Measurements from ENCODE around the gene SMAD6. TPM values are rescaled to one million over a fixed set of nuclear protein-coding genes. Genes with fewer than 3 reads are reported as not detected.

SMAD6 gene
- total RNA-seq, 1 donor from 2014 or later: 8.9 TPM

DNA sequence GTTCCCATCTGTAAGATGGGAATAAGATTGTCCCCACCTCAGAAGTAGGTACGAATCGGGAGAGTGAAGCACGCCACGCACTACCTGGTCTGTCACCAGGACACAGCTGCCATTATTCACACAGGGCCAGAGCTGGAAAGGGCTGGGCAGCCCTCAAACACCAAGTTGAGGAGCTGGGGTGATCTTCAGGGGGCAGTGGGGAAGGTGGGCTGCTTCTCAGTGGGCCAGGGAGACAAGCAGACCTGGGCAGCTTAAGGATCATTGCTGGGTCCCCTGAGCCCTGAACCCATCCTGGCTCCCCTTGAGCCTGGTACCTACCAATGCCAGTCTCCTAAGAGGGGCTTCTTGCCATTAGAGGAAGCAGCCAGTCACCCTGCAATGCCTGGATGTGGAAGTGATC lies 82.1 kb downstream of the SMAD6 start:
- Histone ChIP-seq H3K4me1 (ENCODE audit: control insufficient read depth in 3 of 3, insufficient read depth in 3 of 3, low read length in 3 of 3) (no peaks in the 10 kb centered on the region), H3K9ac (ENCODE audit: low read depth in 1 of 3, low read length in 3 of 3) (no peak overlapping the region), H3K27ac (ENCODE audit: low read depth, low read length) (no peak overlapping the region), H3K4me3 (ENCODE audit: low read length in 3 of 3) (no peak overlapping the region), H3K9me3 (ENCODE audit: control insufficient read depth in 3 of 3, low read length in 3 of 3) (no peaks in the 10 kb centered on the region), H3K27me3 (ENCODE audit: control insufficient read depth in 3 of 3, insufficient read depth in 3 of 3, low read length in 3 of 3) (no peaks in the 10 kb centered on the region), H3K36me3 (ENCODE audit: control insufficient read depth in 3 of 3, insufficient read depth in 3 of 3, low read length in 3 of 3) (peaks cover 0 to 2% (median 0%) of the 10 kb centered on the region in 3 donors)

DNA sequence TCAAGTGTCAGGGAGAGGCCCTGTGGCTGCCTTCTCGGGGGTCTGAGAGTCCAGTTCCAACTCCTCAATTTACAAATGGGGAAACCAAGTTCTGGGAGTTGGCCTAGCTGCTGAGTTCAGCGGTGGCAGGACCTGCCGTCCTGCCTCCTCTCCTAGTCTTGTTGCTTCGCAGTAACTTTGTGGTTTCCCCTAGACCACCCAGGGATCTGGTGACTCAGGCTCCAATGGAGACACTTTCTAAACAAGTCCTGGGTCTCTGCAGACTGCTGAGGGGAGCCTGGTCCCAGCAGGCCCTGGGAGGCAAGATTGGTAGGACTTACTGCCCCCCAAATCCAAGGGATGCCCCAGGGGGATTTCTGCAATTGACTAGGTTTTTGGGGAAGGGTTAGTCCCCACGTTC lies 83.6 kb downstream of the SMAD6 start:
- Histone ChIP-seq H3K27me3 (ENCODE audit: control insufficient read depth in 3 of 3, insufficient read depth in 3 of 3, low read length in 3 of 3) (no peaks in the 10 kb centered on the region), H3K27ac (ENCODE audit: low read depth, low read length) (no peak overlapping the region), H3K4me3 (ENCODE audit: low read length in 3 of 3) (no peak overlapping the region), H3K9ac (ENCODE audit: low read depth in 1 of 3, low read length in 3 of 3) (no peak overlapping the region), H3K9me3 (ENCODE audit: control insufficient read depth in 3 of 3, low read length in 3 of 3) (no peaks in the 10 kb centered on the region), H3K4me1 (ENCODE audit: control insufficient read depth in 3 of 3, insufficient read depth in 3 of 3, low read length in 3 of 3) (no peaks in the 10 kb centered on the region), H3K36me3 (ENCODE audit: control insufficient read depth in 3 of 3, insufficient read depth in 3 of 3, low read length in 3 of 3) (peaks cover 0 to 2% (median 0%) of the 10 kb centered on the region in 3 donors)

DNA sequence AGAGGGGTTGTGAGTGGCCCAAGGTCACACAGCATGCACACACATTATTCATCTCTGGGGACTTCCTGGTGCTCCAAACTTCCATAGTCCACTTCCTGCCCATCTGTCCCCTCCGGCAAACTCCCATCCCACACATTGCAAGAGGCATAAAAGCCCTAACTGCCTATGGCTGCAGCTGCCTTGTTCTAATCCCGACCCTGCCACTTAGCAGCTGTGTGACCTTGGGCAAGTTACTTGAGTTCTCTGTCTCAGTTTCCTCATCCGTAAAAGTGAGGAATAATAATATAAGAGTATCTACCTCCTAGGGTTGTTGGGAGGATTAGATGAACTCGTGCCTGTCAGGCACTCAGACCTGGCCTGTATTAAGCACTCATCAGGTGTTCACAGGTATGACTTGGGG lies 84.2 kb downstream of the SMAD6 start:
- no peaks in the 10 kb centered on the region for H3K27me3 ChIP-seq (ENCODE audit: control insufficient read depth in 3 of 3, insufficient read depth in 3 of 3, low read length in 3 of 3)
- H3K4me1 ChIP-seq (ENCODE audit: control insufficient read depth in 3 of 3, insufficient read depth in 3 of 3, low read length in 3 of 3): no peaks in the 10 kb centered on the region
- no peak overlapping the region for H3K27ac ChIP-seq (ENCODE audit: low read depth, low read length)
- no peak overlapping the region for H3K4me3 ChIP-seq (ENCODE audit: low read length in 3 of 3)
- H3K9me3 ChIP-seq (ENCODE audit: control insufficient read depth in 3 of 3, low read length in 3 of 3): no peaks in the 10 kb centered on the region
- no peaks in the 10 kb centered on the region for H3K36me3 ChIP-seq (ENCODE audit: control insufficient read depth in 3 of 3, insufficient read depth in 3 of 3, low read length in 3 of 3)
- H3K9ac ChIP-seq (ENCODE audit: low read depth in 1 of 3, low read length in 3 of 3): no peak overlapping the region

- Histone ChIP-seq H3K4me3 (ENCODE audit: low read length in 3 of 3) (no peak overlapping the region), H3K9ac (ENCODE audit: low read depth in 1 of 3, low read length in 3 of 3) (no peak overlapping the region), H3K27ac (ENCODE audit: low read depth, low read length) (no peak overlapping the region), H3K9me3 (ENCODE audit: control insufficient read depth in 3 of 3, low read length in 3 of 3) (no peaks in the 10 kb centered on the region), H3K36me3 (ENCODE audit: control insufficient read depth in 3 of 3, insufficient read depth in 3 of 3, low read length in 3 of 3) (no peaks in the 10 kb centered on the region), H3K4me1 (ENCODE audit: control insufficient read depth in 3 of 3, insufficient read depth in 3 of 3, low read length in 3 of 3) (no peaks in the 10 kb centered on the region), H3K27me3 (ENCODE audit: control insufficient read depth in 3 of 3, insufficient read depth in 3 of 3, low read length in 3 of 3) (no peaks in the 10 kb centered on the region)
Measured at GRCh38 chr15:66786708-66787488, 84.9 kb downstream of the SMAD6 start.

GRCh38 chr15:66787489-66787871 lies 85.4 kb downstream of the SMAD6 start:
- Histone ChIP-seq H3K27me3 (ENCODE audit: control insufficient read depth in 3 of 3, insufficient read depth in 3 of 3, low read length in 3 of 3) (no peaks in the 10 kb centered on the region), H3K36me3 (ENCODE audit: control insufficient read depth in 3 of 3, insufficient read depth in 3 of 3, low read length in 3 of 3) (no peaks in the 10 kb centered on the region), H3K9ac (ENCODE audit: low read depth in 1 of 3, low read length in 3 of 3) (no peak overlapping the region), H3K9me3 (ENCODE audit: control insufficient read depth in 3 of 3, low read length in 3 of 3) (no peaks in the 10 kb centered on the region), H3K4me1 (ENCODE audit: control insufficient read depth in 3 of 3, insufficient read depth in 3 of 3, low read length in 3 of 3) (no peaks in the 10 kb centered on the region), H3K4me3 (ENCODE audit: low read length in 3 of 3) (no peak overlapping the region), H3K27ac (ENCODE audit: low read depth, low read length) (no peak overlapping the region)

DNA sequence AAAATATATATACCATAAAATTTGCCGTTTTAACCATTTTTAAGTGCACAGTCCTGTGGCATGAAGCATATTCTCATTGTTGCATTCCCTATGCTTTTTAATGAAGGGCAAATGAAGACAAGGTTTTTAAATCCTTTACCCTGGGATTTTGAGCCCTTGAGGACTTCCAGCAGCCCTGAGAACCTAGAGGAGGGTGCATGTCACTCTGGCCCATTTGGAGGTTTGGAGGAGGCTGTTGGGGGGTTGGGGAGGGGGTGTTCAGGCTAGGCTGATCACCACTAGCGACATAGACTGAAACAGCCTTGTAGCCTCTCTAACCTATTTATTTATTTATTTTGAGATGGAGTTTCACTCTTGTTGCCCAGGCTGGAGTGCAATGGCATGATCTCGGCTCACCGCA lies 86.0 kb downstream of the SMAD6 start:
- no peaks in the 10 kb centered on the region for H3K4me1 ChIP-seq (ENCODE audit: control insufficient read depth in 3 of 3, insufficient read depth in 3 of 3, low read length in 3 of 3)
- H3K4me3 ChIP-seq (ENCODE audit: low read length in 3 of 3): no peak overlapping the region
- no peaks in the 10 kb centered on the region for H3K27me3 ChIP-seq (ENCODE audit: control insufficient read depth in 3 of 3, insufficient read depth in 3 of 3, low read length in 3 of 3)
- H3K27ac ChIP-seq (ENCODE audit: low read depth, low read length): no peak overlapping the region
- no peak overlapping the region for H3K9ac ChIP-seq (ENCODE audit: low read depth in 1 of 3, low read length in 3 of 3)
- H3K36me3 ChIP-seq (ENCODE audit: control insufficient read depth in 3 of 3, insufficient read depth in 3 of 3, low read length in 3 of 3): no peaks in the 10 kb centered on the region
- no peaks in the 10 kb centered on the region for H3K9me3 ChIP-seq (ENCODE audit: control insufficient read depth in 3 of 3, low read length in 3 of 3)

DNA sequence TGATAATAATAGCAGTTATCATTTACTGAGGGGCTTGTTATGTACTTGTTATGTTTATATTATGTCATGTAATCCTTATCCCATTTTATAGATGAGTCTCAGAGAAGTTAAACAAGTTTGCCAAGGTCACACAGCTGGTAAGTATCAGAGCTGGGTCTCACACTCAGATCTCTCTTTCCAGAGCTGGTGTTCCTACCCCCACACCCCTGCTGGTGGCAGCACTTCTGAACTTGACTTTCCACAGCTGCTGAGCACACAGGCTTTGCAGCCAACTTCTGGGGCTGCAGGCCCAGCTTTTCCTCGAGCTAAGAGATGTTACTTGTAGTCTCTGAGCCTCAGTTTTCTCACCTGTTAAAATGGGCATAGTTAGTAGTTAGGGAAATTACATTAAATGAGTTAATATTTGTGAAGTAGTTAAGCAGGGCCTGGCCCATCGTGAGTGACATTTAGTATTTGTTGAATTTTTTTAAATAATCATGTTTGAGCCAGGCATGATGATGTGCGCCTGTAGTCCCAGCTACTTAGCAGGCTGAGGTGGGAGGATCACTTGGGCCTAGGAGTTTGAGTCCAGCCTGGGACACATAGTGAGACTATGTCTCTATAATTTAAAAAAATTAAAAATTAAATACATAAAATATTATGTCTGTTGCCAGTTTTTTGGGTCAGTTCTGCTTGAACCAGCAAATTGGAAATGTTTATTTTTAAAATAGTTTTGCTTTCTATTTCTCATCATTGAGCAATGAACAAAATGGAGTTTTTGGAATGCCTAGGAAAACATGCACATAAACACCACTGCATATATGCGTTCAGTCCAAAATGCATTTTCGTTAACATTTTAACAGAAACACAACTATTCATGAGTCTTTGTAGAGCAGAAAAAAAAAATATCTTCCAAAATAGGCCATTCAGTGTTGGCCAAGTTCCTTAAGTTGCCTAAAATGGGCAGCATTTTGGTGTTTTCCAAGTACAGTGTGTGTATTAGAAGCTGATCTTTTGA lies 87.3 kb downstream of the SMAD6 start:
- Histone ChIP-seq H3K27ac (ENCODE audit: low read depth, low read length) (no peak overlapping the region), H3K4me3 (ENCODE audit: low read length in 3 of 3) (no peak overlapping the region)

GRCh38 chr15:66795851-66796250 lies 93.8 kb downstream of the SMAD6 start:
- Histone ChIP-seq H3K9ac (ENCODE audit: low read depth in 1 of 3, low read length in 3 of 3) (no peak overlapping the region), H3K27me3 (ENCODE audit: control insufficient read depth in 3 of 3, insufficient read depth in 3 of 3, low read length in 3 of 3) (no peaks in the 10 kb centered on the region), H3K4me3 (ENCODE audit: low read length in 3 of 3) (no peak overlapping the region), H3K36me3 (ENCODE audit: control insufficient read depth in 3 of 3, insufficient read depth in 3 of 3, low read length in 3 of 3) (no peaks in the 10 kb centered on the region), H3K9me3 (ENCODE audit: control insufficient read depth in 3 of 3, low read length in 3 of 3) (no peaks in the 10 kb centered on the region), H3K4me1 (ENCODE audit: control insufficient read depth in 3 of 3, insufficient read depth in 3 of 3, low read length in 3 of 3) (no peaks in the 10 kb centered on the region), H3K27ac (ENCODE audit: low read depth, low read length) (no peak overlapping the region)

More for the DNA sequence above, 87.3 kb downstream of the SMAD6 start:
- Histone ChIP-seq H3K4me1 (ENCODE audit: control insufficient read depth in 3 of 3, insufficient read depth in 3 of 3, low read length in 3 of 3) (no peaks in the 10 kb centered on the region), H3K27me3 (ENCODE audit: control insufficient read depth in 3 of 3, insufficient read depth in 3 of 3, low read length in 3 of 3) (no peaks in the 10 kb centered on the region), H3K36me3 (ENCODE audit: control insufficient read depth in 3 of 3, insufficient read depth in 3 of 3, low read length in 3 of 3) (no peaks in the 10 kb centered on the region), H3K9me3 (ENCODE audit: control insufficient read depth in 3 of 3, low read length in 3 of 3) (no peaks in the 10 kb centered on the region), H3K9ac (ENCODE audit: low read depth in 1 of 3, low read length in 3 of 3) (no peak overlapping the region)

- no peaks in the 10 kb centered on the region for H3K36me3 ChIP-seq (ENCODE audit: control insufficient read depth in 3 of 3, insufficient read depth in 3 of 3, low read length in 3 of 3)
- H3K27ac ChIP-seq (ENCODE audit: low read depth, low read length): no peak overlapping the region
- H3K4me3 ChIP-seq (ENCODE audit: low read length in 3 of 3): no peak overlapping the region
- no peaks in the 10 kb centered on the region for H3K9me3 ChIP-seq (ENCODE audit: control insufficient read depth in 3 of 3, low read length in 3 of 3)
- no peaks in the 10 kb centered on the region for H3K4me1 ChIP-seq (ENCODE audit: control insufficient read depth in 3 of 3, insufficient read depth in 3 of 3, low read length in 3 of 3)
- no peaks in the 10 kb centered on the region for H3K27me3 ChIP-seq (ENCODE audit: control insufficient read depth in 3 of 3, insufficient read depth in 3 of 3, low read length in 3 of 3)
- H3K9ac ChIP-seq (ENCODE audit: low read depth in 1 of 3, low read length in 3 of 3): no peak overlapping the region
Measured at GRCh38 chr15:66796343-66796742, 94.3 kb downstream of the SMAD6 start.

- Histone ChIP-seq H3K27me3 (ENCODE audit: control insufficient read depth in 3 of 3, insufficient read depth in 3 of 3, low read length in 3 of 3) (no peaks in the 10 kb centered on the region), H3K27ac (ENCODE audit: low read depth, low read length) (no peak overlapping the region), H3K4me1 (ENCODE audit: control insufficient read depth in 3 of 3, insufficient read depth in 3 of 3, low read length in 3 of 3) (peaks cover 12% of the 10 kb centered on the region in 3 donors), H3K9ac (ENCODE audit: low read depth in 1 of 3, low read length in 3 of 3) (no peak overlapping the region), H3K36me3 (ENCODE audit: control insufficient read depth in 3 of 3, insufficient read depth in 3 of 3, low read length in 3 of 3) (no peaks in the 10 kb centered on the region), H3K9me3 (ENCODE audit: control insufficient read depth in 3 of 3, low read length in 3 of 3) (no peaks in the 10 kb centered on the region), H3K4me3 (ENCODE audit: low read length in 3 of 3) (no peak overlapping the region)
Measured at GRCh38 chr15:66797921-66798320, 95.9 kb downstream of the SMAD6 start.
